ENCODE data around the gene HSD17B8.

Gene HSD17B8

GRCh38 chr6:33206027-33206863 is 1.8 kb downstream of the HSD17B8 start:
- peaks cover 37% of the 10 kb centered on the region for H3K36me3 ChIP-seq (ENCODE audit: control insufficient read depth, low read length)
- peaks cover 35% of the 10 kb centered on the region for H3K79me2 ChIP-seq (ENCODE audit: control insufficient read depth, low read length)
- no peak overlapping the region for H3K4me3 ChIP-seq (ENCODE audit: low read length)
- TF ChIP-seq CTCF (IDR thresholded peaks at IDR 0.05; ENCODE audit: low read depth, low read length, poor library complexity, severe bottlenecking) (no peak), EZH2phosphoT487 (IDR thresholded peaks at IDR 0.05; ENCODE audit: borderline replicate concordance, low read length) (no peak)
- no peaks in the 10 kb centered on the region for H3K9me2 ChIP-seq (replicated peaks; ENCODE audit: control insufficient read depth, low read length)
- H3K9me3 ChIP-seq (ENCODE audit: control insufficient read depth, insufficient read depth, low read length) = no peaks in the 10 kb centered on the region
- no peaks in the 10 kb centered on the region for H3K27me3 ChIP-seq (ENCODE audit: control insufficient read depth, low read length)
- H3K27ac ChIP-seq (ENCODE audit: low read depth, low read length) = no peak overlapping the region
- H4K20me1 ChIP-seq (ENCODE audit: control insufficient read depth, insufficient read depth, low read depth, low read length) = no peaks in the 10 kb centered on the region
- H3K4me1 ChIP-seq (ENCODE audit: control insufficient read depth, low read length) = peaks cover 51% of the 10 kb centered on the region
- H3F3A ChIP-seq (ENCODE audit: control insufficient read depth, insufficient read depth) = peaks cover 31% of the 10 kb centered on the region
- no peak overlapping the region for H3K4me2 ChIP-seq (ENCODE audit: low read length)

GRCh38 chr6:33206864-33207551 is 2.6 kb downstream of the HSD17B8 start:
- Histone ChIP-seq H3K27ac (ENCODE audit: low read depth, low read length) (no peak overlapping the region), H3K79me2 (ENCODE audit: control insufficient read depth, low read length) (peaks cover 27% of the 10 kb centered on the region), H3K36me3 (ENCODE audit: control insufficient read depth, low read length) (peaks cover 29% of the 10 kb centered on the region), H3K9me2 (replicated peaks; ENCODE audit: control insufficient read depth, low read length) (no peaks in the 10 kb centered on the region), H3K4me2 (ENCODE audit: low read length) (peak overlapping the region; percentile 99), H3K27me3 (ENCODE audit: control insufficient read depth, low read length) (no peaks in the 10 kb centered on the region), H3K4me1 (ENCODE audit: control insufficient read depth, low read length) (peaks cover 43% of the 10 kb centered on the region), H4K20me1 (ENCODE audit: control insufficient read depth, insufficient read depth, low read depth, low read length) (no peaks in the 10 kb centered on the region; the same call in 1 of the 2 replicates), H3K9me3 (ENCODE audit: control insufficient read depth, insufficient read depth, low read length) (no peaks in the 10 kb centered on the region), H3K4me3 (ENCODE audit: low read length) (peak overlapping the region; percentile 94), H3F3A (ENCODE audit: control insufficient read depth, insufficient read depth) (peaks cover 31% of the 10 kb centered on the region)
- TF ChIP-seq EZH2phosphoT487 (IDR thresholded peaks at IDR 0.05; ENCODE audit: borderline replicate concordance, low read length) = no peak
- TF ChIP-seq CTCF (IDR thresholded peaks at IDR 0.05; ENCODE audit: low read depth, low read length, poor library complexity, severe bottlenecking) = no peak

GRCh38 chr6:33207552-33208090 is 3.2 kb downstream of the HSD17B8 start:
- TF ChIP-seq CTCF (IDR thresholded peaks at IDR 0.05; ENCODE audit: low read depth, low read length, poor library complexity, severe bottlenecking) (no peak), EZH2phosphoT487 (IDR thresholded peaks at IDR 0.05; ENCODE audit: borderline replicate concordance, low read length) (no peak)
- no peaks in the 10 kb centered on the region for H3K9me2 ChIP-seq (replicated peaks; ENCODE audit: control insufficient read depth, low read length)
- H3K4me3 ChIP-seq (ENCODE audit: low read length) = peak overlapping the region; percentile 94
- H3K27me3 ChIP-seq (ENCODE audit: control insufficient read depth, low read length) = no peaks in the 10 kb centered on the region; the same call in 1 of the 2 replicates
- H3K79me2 ChIP-seq (ENCODE audit: control insufficient read depth, low read length) = peaks cover 21% of the 10 kb centered on the region
- peak overlapping the region; percentile 64 for H3K27ac ChIP-seq (ENCODE audit: low read depth, low read length)
- peaks cover 30% of the 10 kb centered on the region for H3F3A ChIP-seq (ENCODE audit: control insufficient read depth, insufficient read depth)
- peaks cover 39% of the 10 kb centered on the region for H3K4me1 ChIP-seq (ENCODE audit: control insufficient read depth, low read length)
- H3K9me3 ChIP-seq (ENCODE audit: control insufficient read depth, insufficient read depth, low read length) = no peaks in the 10 kb centered on the region
- H3K4me2 ChIP-seq (ENCODE audit: low read length) = peak overlapping the region; percentile 99
- peaks cover 26% of the 10 kb centered on the region for H3K36me3 ChIP-seq (ENCODE audit: control insufficient read depth, low read length)
- H4K20me1 ChIP-seq (ENCODE audit: control insufficient read depth, insufficient read depth, low read depth, low read length) = no peaks in the 10 kb centered on the region; the same call in 1 of the 2 replicates

Measured in DOHH2 (cell line).